ENCODE results near the gene ANKRD36C.
"Not testable (repeated sequence)": the region's sequence is repeated elsewhere in the genome, so short reads cannot be mapped to it uniquely, and the experiment has no call there.

GRCh38 chr2:95834077-95835013 lies 157.3 kb downstream of the ANKRD36C start:
- not testable (repeated sequence) for TF ChIP-seq EZH2 (IDR thresholded peaks at IDR 0.05; ENCODE audit: insufficient read depth, poor library complexity, severe bottlenecking); EZH2phosphoT487 (IDR thresholded peaks at IDR 0.05; ENCODE audit: insufficient read depth, low read depth)
